NCI-H2107 treated with DMSO at 0.1 percent for 48 hours (cell line): ENCODE measurements around the gene GP5.

Experiments used
- DNase-seq: peaks from one replicate; lab custom pipeline; 2025; ENCODE audit not compliant: unreplicated experiment; lab: John Stamatoyannopoulos, UW

The GP5 gene, protein sequence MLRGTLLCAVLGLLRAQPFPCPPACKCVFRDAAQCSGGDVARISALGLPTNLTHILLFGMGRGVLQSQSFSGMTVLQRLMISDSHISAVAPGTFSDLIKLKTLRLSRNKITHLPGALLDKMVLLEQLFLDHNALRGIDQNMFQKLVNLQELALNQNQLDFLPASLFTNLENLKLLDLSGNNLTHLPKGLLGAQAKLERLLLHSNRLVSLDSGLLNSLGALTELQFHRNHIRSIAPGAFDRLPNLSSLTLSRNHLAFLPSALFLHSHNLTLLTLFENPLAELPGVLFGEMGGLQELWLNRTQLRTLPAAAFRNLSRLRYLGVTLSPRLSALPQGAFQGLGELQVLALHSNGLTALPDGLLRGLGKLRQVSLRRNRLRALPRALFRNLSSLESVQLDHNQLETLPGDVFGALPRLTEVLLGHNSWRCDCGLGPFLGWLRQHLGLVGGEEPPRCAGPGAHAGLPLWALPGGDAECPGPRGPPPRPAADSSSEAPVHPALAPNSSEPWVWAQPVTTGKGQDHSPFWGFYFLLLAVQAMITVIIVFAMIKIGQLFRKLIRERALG

DNA sequence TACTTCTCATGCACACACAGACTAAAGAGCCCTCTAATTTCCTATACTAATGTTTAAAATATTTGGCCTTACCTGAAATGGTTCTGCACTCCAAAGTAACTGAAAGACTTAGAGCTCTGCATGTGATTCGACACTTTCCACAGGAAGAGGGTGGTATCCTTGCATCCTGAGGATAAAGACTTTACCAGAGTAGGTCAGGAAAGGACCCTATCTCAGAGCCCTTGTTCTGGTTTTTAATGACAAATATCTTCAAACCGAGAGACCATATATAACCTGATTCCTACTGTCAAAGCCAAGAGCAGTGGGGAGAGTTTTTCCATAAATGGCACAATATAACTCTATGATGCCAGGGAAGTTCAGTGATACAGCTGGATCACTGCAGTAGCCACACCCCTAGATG lies at the start of gene GP5:
GP5 (minus strand) TSS at position 101 of the 400 bp plus-strand sequence. CDS start 984 bp downstream, outside the sequence.
- DNase-seq, result no peak

DNA sequence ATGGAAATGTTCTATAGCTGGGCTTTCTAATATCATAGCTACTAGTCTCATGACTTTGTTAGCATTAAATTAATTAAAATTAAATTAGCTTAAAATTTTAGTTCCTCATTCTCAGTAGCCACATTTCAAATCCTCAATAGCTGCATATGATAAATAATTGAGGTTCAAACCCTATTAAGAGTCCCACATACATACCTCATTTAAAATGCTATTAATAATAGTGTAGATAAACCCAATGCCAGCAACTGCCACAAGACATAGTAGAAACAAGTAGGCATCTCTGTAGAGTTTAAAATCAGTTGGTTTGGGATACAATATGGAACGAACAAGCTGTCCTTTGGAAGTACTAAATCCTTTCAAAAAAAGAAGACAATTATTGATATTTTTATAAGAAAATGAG lies 48.6 kb upstream of the GP5 start:
- no peak for DNase-seq

DNA sequence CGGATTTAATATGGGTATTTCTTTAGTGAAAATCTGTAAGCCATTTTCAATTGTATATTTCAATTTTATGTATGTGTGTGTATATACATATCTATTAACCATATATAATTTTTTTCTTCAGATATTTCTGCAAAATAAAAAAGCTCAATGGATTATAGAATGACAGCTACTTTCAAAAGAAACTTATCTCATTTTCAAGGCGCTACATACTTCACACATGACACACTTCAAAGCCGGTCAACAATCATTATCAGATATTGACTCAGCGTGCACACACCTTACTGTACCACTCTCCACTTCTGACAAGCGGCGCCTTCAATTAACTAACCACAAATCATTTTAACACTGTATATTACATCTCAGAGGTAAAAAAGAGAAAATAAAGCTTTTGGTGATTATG lies 48.1 kb upstream of the GP5 start:
- DNase-seq, result peak; percentile 85

DNA sequence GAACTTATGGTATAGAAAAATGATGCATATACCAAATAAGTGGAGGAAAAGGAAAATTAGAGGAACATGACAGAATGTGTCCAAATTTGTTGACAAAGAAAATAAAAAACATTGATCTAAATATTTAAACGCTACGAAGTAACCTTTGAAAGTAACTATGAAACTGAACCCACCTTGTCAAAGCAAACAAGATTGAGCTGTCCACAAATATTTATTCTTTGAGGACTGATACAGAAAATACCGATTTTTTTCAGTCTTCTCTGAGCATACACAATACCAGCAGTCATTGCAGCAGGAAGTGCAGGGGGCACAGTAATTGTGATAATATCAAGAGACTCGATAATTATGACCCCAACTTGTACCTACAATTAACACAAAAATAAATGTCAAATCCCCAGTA lies 47.7 kb upstream of the GP5 start:
- DNase-seq, result no peak

DNA sequence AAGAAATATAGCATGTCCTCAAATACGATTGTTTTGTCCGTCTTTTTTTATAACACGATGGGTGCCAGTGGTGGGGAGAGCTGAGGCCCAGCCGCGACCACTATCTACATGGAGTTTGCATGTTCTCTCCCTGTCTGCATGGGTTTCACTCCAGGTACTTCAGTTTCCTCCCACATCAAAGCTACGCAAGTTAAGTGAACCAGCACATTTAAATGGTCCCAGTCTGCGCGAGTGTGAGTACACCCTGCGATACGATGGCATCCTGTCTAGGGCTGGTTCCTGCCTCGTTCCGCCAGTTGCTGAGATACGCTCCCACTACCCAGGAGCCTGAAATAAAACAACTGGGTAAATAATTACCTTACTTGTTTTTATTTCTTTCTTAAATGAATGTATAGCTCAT lies 47.1 kb upstream of the GP5 start:
- no peak for DNase-seq

DNA sequence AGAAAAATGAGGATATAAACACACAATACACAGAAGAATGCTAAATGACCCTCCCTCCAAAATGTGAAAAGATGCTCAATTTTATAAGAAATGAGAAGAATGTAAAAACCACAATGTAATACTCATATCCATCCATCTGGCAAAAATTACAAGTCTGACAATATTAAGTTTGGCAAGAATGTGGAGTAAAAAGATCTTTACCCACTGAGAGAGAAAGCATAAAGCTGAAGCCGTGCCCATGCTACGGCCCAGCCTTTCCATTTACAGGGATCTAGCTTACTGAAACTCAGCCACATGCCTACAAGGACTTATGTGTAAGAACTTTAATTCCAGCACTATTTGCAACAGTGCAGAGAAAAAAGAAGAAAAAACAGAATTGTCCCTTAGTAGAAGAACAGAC lies 44.8 kb upstream of the GP5 start:
- no peak for DNase-seq

DNA sequence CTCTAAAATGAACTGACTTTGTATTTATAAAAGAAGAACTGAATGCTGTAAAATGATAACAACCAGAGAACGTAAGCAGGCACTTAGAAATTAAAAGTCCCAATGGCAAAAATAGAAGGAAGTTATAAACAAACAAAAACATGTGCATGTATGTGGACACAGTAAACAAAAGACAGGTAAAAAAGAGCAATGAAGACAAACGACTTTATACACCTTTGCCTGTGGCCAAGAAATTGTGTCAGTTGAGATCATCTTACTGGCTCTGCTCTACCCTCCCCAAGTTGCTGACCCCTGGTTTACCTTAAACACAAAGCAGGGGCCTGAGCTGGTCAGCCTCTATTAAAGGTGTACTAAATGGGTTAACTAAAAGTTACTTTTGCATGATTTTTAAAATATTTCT lies 41.7 kb upstream of the GP5 start:
- DNase-seq, result peak; percentile 61

DNA sequence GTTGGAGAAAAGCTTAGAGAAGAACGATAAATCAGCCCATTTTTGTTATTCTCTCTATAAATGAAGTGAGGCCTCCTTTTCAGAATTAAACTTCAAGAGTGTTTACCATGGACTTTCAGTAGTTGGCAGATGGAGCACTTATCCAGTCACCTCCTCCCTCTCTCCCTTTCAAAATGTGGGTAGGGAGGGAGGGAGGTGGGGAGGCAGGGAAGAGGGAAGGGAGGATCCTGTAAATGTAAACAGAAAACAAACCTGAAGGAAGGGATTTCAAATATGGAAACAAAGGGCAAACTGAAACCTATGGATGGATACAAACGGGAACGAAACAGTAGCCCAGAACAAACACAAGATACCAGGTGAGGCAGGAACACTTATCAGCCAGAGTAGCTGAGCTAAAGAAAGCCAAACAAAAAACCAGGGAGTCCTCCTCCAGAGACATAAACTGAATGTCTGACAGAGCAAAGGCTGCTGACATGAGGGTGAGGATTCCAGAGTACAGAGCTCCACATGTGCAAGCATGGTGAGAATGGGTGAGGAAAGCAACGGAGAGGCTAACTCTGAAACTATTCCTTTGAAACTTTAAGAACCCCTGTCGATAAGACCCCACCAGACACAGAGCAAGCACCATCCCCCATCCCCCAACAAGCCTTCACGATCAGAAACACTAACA lies 41.0 kb upstream of the GP5 start:
- DNase-seq, result peak; percentile 99

DNA sequence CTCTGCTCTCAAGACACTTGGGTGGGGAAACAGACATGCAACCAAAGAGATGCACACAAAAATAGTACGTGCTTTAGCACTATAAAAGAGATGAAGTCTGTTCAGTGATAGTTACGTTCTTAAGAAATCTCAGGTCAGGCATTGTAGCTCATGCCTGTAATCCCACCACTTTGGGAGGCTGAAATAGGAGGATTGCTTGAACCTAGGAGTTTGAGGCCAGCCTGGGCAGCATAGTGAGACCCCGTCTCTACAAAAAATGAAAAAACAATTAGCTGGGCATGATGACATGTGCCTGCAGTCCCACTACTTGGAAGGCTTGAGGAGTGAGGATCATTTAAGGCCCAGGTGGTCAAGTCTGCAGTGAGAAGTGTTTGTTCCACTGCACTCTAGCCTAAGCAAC lies 35.4 kb upstream of the GP5 start:
- DNase-seq, result no peak

DNA sequence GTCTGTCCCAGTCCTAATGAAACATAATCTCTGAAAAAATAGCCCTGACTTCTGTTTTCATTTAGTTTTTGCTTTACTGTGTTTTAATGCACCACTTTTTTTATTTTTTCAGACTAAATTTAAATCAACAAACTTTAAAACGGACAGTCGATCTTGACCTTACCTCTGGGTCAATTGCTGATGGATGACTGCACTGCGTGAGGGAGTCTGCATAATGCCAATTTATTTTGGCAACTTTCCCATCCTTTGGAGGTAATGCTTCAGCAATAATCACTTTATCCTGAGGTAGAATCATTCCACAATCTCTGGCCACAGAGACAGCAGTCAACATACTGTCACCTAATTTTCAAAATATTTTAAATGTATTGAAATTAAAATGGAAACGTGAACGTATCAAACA lies 32.5 kb upstream of the GP5 start:
- DNase-seq, result no peak

DNA sequence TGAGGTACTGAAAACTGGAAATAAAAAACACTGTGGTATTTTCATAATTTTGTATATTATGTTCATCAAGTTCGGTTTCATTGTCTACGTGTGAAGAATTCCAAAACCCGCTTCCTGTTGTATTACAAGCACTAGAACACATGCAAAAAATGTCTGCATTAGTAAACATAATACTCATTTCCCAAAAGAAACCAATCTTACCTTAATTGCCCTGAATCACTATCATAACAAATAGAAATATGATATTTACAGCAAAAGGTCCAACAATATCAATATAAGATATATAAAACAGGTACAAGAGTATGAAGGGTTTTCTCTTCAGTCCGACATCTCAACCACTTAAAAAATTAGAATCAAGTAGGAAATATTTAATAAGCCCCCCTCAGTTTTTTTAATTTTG lies 26.3 kb upstream of the GP5 start:
- no peak for DNase-seq

DNA sequence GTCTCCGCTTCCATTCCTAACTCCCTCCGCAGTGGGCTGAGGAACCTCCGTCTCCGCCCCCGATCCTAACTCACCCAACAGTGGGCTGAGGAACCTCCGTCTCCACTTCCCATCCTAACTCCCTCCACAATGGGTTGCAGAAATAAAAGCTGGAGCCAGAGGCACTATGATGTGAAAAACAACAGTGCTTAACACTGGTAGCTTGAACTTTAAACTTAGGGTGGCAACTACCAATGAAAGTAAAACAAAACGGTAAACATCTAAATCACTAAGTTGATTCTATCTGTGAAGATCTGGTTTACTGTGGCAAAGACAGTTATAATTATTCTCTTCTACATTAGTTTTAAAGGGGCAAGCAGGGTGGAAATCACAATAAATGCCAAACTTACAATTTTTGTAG lies 25.9 kb upstream of the GP5 start:
- DNase-seq, result no peak

DNA sequence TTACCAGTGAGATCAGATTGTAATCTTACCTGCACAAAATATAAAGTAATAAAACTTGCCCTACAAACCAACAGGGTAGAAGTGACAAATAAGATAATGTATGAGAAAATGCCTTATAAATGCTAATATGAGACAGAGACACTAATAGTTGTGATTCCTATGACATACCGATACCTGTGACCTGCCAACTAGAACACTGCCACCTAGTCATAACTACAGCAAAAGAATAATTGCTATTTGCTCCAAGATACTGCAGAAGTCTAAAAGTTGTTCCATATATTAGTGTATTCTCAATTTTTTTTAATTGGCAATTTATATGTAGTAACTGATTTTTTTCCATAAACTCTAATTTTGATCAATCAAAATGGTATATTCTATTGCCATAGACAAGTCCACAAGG lies 25.3 kb upstream of the GP5 start:
- DNase-seq, result no peak

DNA sequence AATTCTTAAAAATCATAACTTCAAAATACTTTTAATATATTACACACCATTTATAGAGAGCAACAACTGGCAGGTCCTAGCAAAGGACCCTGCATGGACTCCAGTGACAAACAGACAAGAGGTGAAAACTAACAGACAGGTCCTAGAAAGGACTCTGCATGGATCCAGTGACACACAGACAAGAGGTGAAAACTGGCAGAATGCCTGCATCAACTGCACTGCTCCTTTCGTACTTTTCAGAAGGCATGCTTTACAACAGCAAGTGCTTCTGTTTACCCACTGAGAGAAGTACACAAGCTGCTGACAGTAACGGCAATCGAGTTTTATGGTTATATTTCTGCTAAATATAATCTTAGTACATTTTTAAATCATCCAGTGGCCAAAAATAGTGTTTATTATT lies 24.3 kb upstream of the GP5 start:
- peak; percentile 67 for DNase-seq

DNA sequence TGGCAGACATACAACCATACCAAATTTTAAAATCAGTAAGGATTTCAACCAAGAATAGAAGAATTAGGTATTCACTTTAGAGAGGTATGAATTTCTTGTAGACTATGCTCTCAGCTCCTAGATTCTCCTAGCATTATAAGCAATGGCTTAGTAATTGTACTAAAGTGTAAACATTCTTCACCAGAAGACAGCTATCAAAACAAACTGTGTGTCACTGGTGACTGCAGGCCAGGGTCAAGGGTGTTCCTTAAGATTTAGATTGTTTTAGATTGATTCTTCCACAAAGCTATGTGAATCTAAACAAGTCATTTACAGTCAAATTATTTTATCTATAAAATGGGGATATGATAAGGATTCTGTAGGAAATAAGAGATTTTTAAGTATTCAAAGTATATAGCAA lies 23.1 kb upstream of the GP5 start:
- no peak for DNase-seq

DNA sequence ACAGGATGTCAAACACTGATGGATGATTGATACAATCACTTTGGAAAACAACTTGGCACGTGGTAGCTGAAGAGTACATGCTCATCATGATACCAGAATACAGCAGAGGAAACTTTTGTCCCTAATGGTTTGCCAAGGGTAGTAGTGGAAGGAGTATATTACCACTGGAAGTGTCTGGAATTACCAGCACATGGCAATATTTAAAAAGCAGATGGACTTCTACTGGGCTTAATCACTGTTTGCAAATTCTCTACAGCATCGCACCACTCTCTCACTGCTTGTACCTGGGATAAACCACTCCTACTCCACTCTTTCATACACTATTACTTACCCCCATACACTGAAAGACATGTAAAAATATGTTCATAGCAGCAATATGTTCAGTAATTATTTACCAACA lies 19.6 kb upstream of the GP5 start:
- DNase-seq, result no peak

DNA sequence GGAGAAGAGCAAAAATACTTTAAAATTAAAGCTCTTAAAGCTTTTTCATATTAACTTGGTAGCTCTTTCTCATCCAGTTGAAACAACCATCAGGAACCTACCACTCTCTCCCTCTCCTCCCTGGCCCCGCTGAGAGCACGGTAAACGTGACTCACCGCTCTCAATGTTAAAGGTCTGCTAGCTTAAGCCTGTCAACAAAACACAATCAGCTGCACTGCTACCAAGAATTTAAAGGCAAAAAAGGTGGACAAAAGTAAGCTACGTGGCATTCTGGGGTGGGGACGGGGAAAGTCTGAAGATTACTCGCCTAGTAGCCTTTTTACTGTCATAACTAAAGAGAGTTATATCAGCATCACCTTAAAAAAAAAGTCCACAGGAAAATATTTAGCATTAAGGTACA lies 8.4 kb upstream of the GP5 start:
- no peak for DNase-seq

DNA sequence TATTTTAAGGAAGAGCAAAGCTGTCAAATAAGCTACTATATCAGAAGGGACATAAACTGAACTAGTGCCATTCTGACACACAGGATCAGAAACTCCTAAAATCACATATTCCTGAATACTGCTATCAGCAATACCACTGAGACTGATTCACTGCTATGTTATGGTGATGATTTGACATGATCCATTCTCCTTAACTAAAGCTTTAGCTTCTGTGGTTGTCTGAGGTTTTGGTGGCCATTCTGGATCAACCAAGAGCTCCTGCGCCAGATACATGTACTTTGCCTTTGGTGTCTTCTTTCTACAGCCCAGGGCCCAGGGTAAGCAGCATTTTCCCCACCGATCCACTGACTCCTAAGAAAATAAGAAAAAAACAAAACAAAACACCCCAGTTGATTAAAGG lies 6.7 kb upstream of the GP5 start:
- no peak for DNase-seq

DNA sequence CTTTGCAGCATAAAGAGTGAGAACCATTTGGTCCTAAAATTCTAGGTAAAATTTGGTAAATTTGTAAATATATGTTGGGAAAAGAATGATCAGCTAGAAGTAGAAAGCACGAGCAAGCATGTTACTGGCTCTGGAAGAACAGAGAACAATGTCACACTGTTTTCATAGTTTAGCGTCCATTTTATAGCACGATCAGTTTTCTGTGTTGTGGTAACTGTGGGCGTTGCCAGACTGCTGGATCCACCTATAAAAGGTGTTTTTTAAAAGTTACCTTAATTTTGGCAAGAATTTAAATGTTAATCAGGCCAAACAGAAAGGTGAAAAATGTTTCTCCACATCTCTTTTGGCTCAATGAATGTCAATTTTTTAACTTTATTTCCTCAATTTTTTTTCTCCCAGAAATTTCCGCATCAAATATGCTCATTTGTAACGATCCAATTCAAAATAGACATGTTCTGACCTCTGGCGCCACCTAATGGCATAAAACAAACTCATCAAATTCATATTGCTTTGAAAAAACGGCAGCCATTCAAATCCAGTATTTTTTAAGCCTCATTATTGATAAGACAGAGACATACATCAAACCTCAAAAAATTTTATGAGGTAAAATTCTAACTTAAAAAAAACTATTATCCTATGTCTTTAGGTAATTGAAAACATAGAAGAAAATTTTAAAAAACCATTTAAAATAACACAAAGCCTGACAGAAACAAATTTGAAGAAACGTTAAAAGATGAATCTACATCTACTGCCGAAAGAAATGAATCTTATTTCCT lies 5.5 kb upstream of the GP5 start:
- DNase-seq, result peak; percentile 72

DNA sequence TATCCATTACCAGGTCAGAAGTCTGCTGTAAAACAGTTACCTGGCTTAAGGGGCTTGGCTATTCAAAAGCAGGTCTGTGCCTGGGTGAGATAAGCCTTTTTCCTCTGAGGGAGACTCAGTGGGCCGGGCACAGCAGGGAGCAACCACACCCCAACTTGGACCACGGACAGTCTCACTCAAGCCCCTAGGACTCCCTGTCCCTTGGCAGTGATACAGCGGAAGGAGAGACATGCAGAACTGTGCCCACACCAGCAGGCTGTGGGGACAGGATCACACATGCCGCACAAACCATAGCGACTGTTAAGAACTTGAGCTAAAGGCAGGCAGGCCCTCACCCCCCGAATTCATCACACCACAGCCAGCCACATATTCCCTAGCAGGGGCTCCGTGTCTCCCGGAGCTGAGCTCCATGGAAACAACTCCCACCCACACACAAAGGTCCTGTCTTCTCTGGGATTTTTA lies 2.8 kb upstream of the GP5 start:
- DNase-seq, result no peak

DNA sequence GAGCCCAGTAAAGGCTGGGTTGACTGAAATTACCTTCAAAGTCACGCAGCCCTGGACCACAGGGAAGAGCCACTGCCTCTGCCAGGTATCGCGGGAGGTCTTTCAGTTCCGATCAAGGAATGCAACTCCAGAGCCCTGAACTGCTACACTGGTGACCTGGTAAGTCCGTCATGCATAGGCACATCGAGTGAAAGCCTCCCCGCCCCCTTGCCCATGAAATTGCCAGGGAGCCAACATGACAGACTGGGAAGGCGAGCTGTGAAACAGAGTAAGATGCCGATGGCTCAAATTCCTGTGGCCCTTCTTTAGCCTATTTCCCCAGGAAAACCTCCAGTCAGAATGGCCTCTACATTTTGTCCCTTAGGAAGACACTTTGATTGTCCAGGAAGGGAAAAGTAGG lies 2.3 kb upstream of the GP5 start:
- no peak for DNase-seq
